ENCODE data around the gene GMDS. TPM values are rescaled to one million over a fixed set of nuclear protein-coding genes. Genes with fewer than 3 reads are reported as not detected.

The GMDS gene
- total and polyA plus RNA-seq, 2 of the 4 experiments (the other 2 are of a cell fraction) = 7.3 to 21.9 TPM

- no CpG with 5 or more reads among the region's 5 CpGs for WGBS, 2 experiments (ENCODE audit: extremely low coverage in 2 of 2, insufficient read length in 1 of 2)
- Histone ChIP-seq H4K5ac (ENCODE audit: low read depth, low read length) (no peak overlapping the region), H3K79me1 (ENCODE audit: low read depth in 1 of 2, low read length in 2 of 2) (peaks cover 3 to 7% of the 10 kb centered on the region in 2 experiments; a peak in 2 of 4 replicates), H3K14ac (replicated peaks; ENCODE audit: low read depth, low read length) (no peak overlapping the region), H4K8ac (ENCODE audit: low read depth in 2 of 2, low read length in 2 of 2) (no peak overlapping the region), H2BK120ac (ENCODE audit: low read depth, low read length) (no peak overlapping the region), H3K27me3 (ENCODE audit: control insufficient read depth, insufficient read depth, low read length) (no peaks in the 10 kb centered on the region), H2BK20ac (ENCODE audit: low read depth, low read length) (no peak overlapping the region), H3K36me3 (ENCODE audit: control insufficient read depth, insufficient read depth, low read length) (no peaks in the 10 kb centered on the region), H4K20me1 (ENCODE audit: insufficient read depth, low read length) (no peaks in the 10 kb centered on the region), H2BK15ac (ENCODE audit: low read depth, low read length) (no peak overlapping the region), H2AK5ac (ENCODE audit: low read depth, low read length) (no peak overlapping the region), H3K4me2 (ENCODE audit: low read depth, low read length) (no peak overlapping the region), H3K4ac (ENCODE audit: low read depth, low read length) (no peak overlapping the region), H3K27ac (ENCODE audit: insufficient read depth, low read length) (no peak overlapping the region), H3K9me1 (ENCODE audit: insufficient read depth, low read length) (no peaks in the 10 kb centered on the region), H4K91ac (ENCODE audit: insufficient read depth, low read depth, low read length) (no peak overlapping the region), H3K18ac (ENCODE audit: low read depth, low read length) (no peak overlapping the region), H2AFZ (replicated peaks; ENCODE audit: low read length, poor library complexity) (no peak overlapping the region), H3K4me3 (ENCODE audit: insufficient read depth, low read depth, low read length) (no peak overlapping the region), H3K9ac (ENCODE audit: low read depth, low read length) (no peak overlapping the region), H2AK9ac (replicated peaks; ENCODE audit: low read depth, low read length, poor library complexity) (no peak overlapping the region), H3K9me3 (ENCODE audit: control insufficient read depth, insufficient read depth, low read length) (no peaks in the 10 kb centered on the region), H3K56ac (ENCODE audit: extremely low read depth, insufficient read depth, low read length) (no peak overlapping the region), H3K4me1 (ENCODE audit: control insufficient read depth, insufficient read depth, low read length) (peaks cover 2% of the 10 kb centered on the region), H3K23ac (ENCODE audit: low read depth, low read length) (no peak overlapping the region), H2BK5ac (ENCODE audit: low read depth, low read length, poor library complexity, severe bottlenecking) (no peak overlapping the region)
- ChIA-PET CTCF (no interaction called here), POLR2A (ENCODE audit: unreplicated experiment) (no interaction called here)
- no TSS peak for BruUV-seq (replicated peaks)
- dilution Hi-C loops (cut with HindIII; ENCODE audit: low sequenced_read_pairs, unreplicated experiment) = no loop called here
- intact Hi-C loops (cut with micrococcal nuclease) = loop anchor here (10.0 kb wide), 1 partner anchor 446 kb away; no protein-coding TSS in a partner anchor
- TF ChIP-seq NFE2L2 (IDR thresholded peaks at IDR 0.05; ENCODE audit: low read depth, low read length) = no peak
- no peak for TF ChIP-seq CEBPB (IDR thresholded peaks at IDR 0.05; ENCODE audit: low read depth, low read length)
- no peak for TF ChIP-seq ELK1 (IDR thresholded peaks at IDR 0.05; ENCODE audit: borderline replicate concordance, low read depth, low read length)
- no peak for TF ChIP-seq SMC3 (IDR thresholded peaks at IDR 0.05; ENCODE audit: low read depth, low read length)
- TF ChIP-seq POLR2A (IDR thresholded peaks at IDR 0.05; ENCODE audit: low read depth, low read length) = no peak
- no peak for TF ChIP-seq MAFK (IDR thresholded peaks at IDR 0.05; ENCODE audit: low read depth, low read length)
- TF ChIP-seq RAD21 (IDR thresholded peaks at IDR 0.05; ENCODE audit: low read length) = no peak
- no peak for TF ChIP-seq MAZ (IDR thresholded peaks at IDR 0.05; ENCODE audit: borderline replicate concordance, low read depth, low read length)
- no peak for TF ChIP-seq CTCF (conservative IDR thresholded peaks at IDR 0.05; ENCODE audit: low read depth, low read length)
- TF ChIP-seq BHLHE40 (IDR thresholded peaks at IDR 0.05; ENCODE audit: low read depth, low read length) = no peak
- TF ChIP-seq CHD1 (IDR thresholded peaks at IDR 0.05; ENCODE audit: low read depth, low read length) = no peak
- TF ChIP-seq MXI1 (IDR thresholded peaks at IDR 0.05; ENCODE audit: borderline replicate concordance, low read depth, low read length) = no peak
- TF ChIP-seq USF2 (IDR thresholded peaks at IDR 0.05; ENCODE audit: low read depth, low read length) = no peak
- TF ChIP-seq RCOR1 (IDR thresholded peaks at IDR 0.05; ENCODE audit: insufficient replicate concordance, low read length) = no peak
- TF ChIP-seq FOS (IDR thresholded peaks at IDR 0.05; ENCODE audit: low read depth, low read length) = no peak
- TF ChIP-seq RFX5 (IDR thresholded peaks at IDR 0.05; ENCODE audit: low read depth, low read length) = no peak
- DNase-seq = no peak
- in situ Hi-C loops (cut with MboI; ENCODE audit: low sequenced_read_pairs) = loop anchor here (10.0 kb wide), 1 partner anchor 584 kb away; the partner anchor contains the start of gene FOXC1
- no peak for ATAC-seq (ENCODE audit: low read depth)
Measured at GRCh38 chr6:2188397-2188796, 57.0 kb downstream of the GMDS start.
